HepG2 (cell line): ENCODE data around the gene PTGR2. TPM values are rescaled to one million over a fixed set of nuclear protein-coding genes. Genes with fewer than 3 reads are reported as not detected.

Experiments used
- ATAC-seq: fragments of 200-7000 bp; cut with Tn5 transposase; 3 replicates; pipeline ENCODE4 v1.9.1; 2020; ENCODE audit warnings: mild to moderate bottlenecking, moderate library complexity
- BruUV-seq: library from RNA; stranded (reverse); fragments of 400-500 nt; replicated peaks from 2 replicates; lab custom pipeline; 2021; lab: Mats Ljungman, UMichigan
- CTCF ChIA-PET: fragments of 300-600 bp; formaldehyde crosslinking; extraction: SDS; loops from one replicate; lab custom pipeline; 2021; ENCODE audit warnings: low total read pairs, inconsistent platforms, low intra/inter-chr PET ratio; lab: Yijun Ruan, JAX
- POLR2A ChIA-PET: fragments of 350-600 bp; sonication (Branson Sonifier 250); formaldehyde crosslinking; loops from one replicate; lab custom pipeline; 2020; ENCODE audit warnings: antibody characterized with exemption, inconsistent platforms; lab: Yijun Ruan, JAX
- DNase-seq: peaks from one replicate; pipeline ENCODE4 v3.0.0-alpha.2; 2015; ENCODE audit warnings: low spot score
- FAIRE-seq: peaks from 3 replicates; lab custom pipeline; 2011; peaks lifted over from hg19 to GRCh38; lab: Jason Lieb, UNC
- H2AFZ ChIP-seq: one replicate; pipeline ENCODE4 v1.6.1; 2011; ENCODE audit warnings: low read length, inconsistent platforms
- H3K27ac ChIP-seq: fragments of 300-600 bp; 3 replicates; pipeline ENCODE4 v1.8.0; 2011; ENCODE audit warnings: mixed run types, mild to moderate bottlenecking, mixed read lengths, low read length, inconsistent platforms; ENCODE audit not compliant: insufficient read depth; ENCODE audit errors: extremely low read length
- H3K27me3 ChIP-seq, 2 experiments: fragments of 200-600 bp in 1 of 2; 2 replicates in 1 of 2; 3 replicates in 1 of 2; pipeline versions ENCODE4 v1.6.0 to v1.8.0; 2011; ENCODE audit warnings: low read length in 2 of 2, mild to moderate bottlenecking in 2 of 2, moderate library complexity in 2 of 2, inconsistent platforms in 1 of 2; ENCODE audit not compliant: insufficient read depth in 2 of 2, control insufficient read depth in 1 of 2
- H3K36me3 ChIP-seq, 2 experiments: fragments of 200-600 bp in 1 of 2; replicated peaks in 1 of 2; 2 replicates in 1 of 2; 3 replicates in 1 of 2; pipeline versions ENCODE4 v1.5.1 to v1.8.0; 2011; ENCODE audit warnings: low read length in 2 of 2, inconsistent platforms in 1 of 2; ENCODE audit not compliant: insufficient read depth in 2 of 2, control insufficient read depth in 1 of 2
- H3K4me1 ChIP-seq: 2 replicates; pipeline ENCODE4 v1.5.1; 2012; ENCODE audit warnings: low read length, inconsistent platforms; ENCODE audit not compliant: insufficient read depth
- H3K4me2 ChIP-seq: 2 replicates; pipeline ENCODE4 v1.6.0; 2011; ENCODE audit warnings: low read depth, low read length, inconsistent platforms
- H3K4me3 ChIP-seq, 3 experiments: fragments of 200-600 bp in 1 of 3; sonication (generic), shearing (Covaris generic) in 1 of 3; replicated peaks in 1 of 3; 2 replicates each; pipeline ENCODE4 v1.5.1; 2011 to 2016; ENCODE audit warnings: low read length in 3 of 3, inconsistent platforms in 2 of 3, low read depth in 2 of 3, mild to moderate bottlenecking in 2 of 3, control low read depth in 1 of 3, mixed read lengths in 1 of 3; ENCODE audit not compliant: insufficient read depth in 1 of 3
- H3K79me2 ChIP-seq: one replicate; pipeline ENCODE4 v1.6.1; 2011; ENCODE audit warnings: low read length, inconsistent platforms; ENCODE audit not compliant: insufficient read depth
- H3K9ac ChIP-seq: 2 replicates; pipeline ENCODE4 v1.6.0; 2011; ENCODE audit warnings: mild to moderate bottlenecking, low read depth, low read length, inconsistent platforms; ENCODE audit not compliant: insufficient read depth
- H3K9me3 ChIP-seq: 2 replicates; pipeline ENCODE4 v1.5.1; 2012; ENCODE audit warnings: mild to moderate bottlenecking, low read length
- H4K20me1 ChIP-seq: 2 replicates; pipeline ENCODE4 v1.6.0; 2011; ENCODE audit warnings: inconsistent platforms, mild to moderate bottlenecking, low read length, moderate library complexity; ENCODE audit not compliant: insufficient read depth
- HDAC6 ChIP-seq: fragments of 200-600 bp; sonication (generic); IDR thresholded peaks from 2 replicates; pipeline ENCODE4 v1.7.0; 2017; ENCODE audit warnings: mild to moderate bottlenecking, antibody characterized with exemption, low read length, low read depth
- MEIS2 ChIP-seq: sonication (generic); formaldehyde crosslinking; IDR thresholded peaks from 2 replicates; pipeline ENCODE4 v1.9.0; 2021; ENCODE audit warnings: mild to moderate bottlenecking, missing genetic modification reagents
- THAP11 ChIP-seq: IDR thresholded peaks from 2 replicates; pipeline ENCODE4 v1.6.1; 2016; ENCODE audit warnings: missing biosample characterization, missing genetic modification reagents
- ZFP36L1 ChIP-seq: sonication (generic); formaldehyde crosslinking; IDR thresholded peaks from 2 replicates; pipeline ENCODE4 v1.8.0; 2022; ENCODE audit warnings: mild to moderate bottlenecking, missing genetic modification reagents, moderate library complexity
- ZNF468 ChIP-seq: sonication (generic); formaldehyde crosslinking; IDR thresholded peaks from 2 replicates; pipeline ENCODE4 v1.8.0; 2022; ENCODE audit warnings: mild to moderate bottlenecking, moderate library complexity, missing genetic modification reagents
- ZNF550 ChIP-seq: sonication (generic); formaldehyde crosslinking; IDR thresholded peaks from 2 replicates; pipeline ENCODE4 v1.4.0; 2020; ENCODE audit warnings: mild to moderate bottlenecking, missing genetic modification reagents, borderline replicate concordance
- ZNF607 ChIP-seq: sonication (generic); formaldehyde crosslinking; IDR thresholded peaks from 2 replicates; pipeline ENCODE4 v1.5.1; 2020; ENCODE audit warnings: missing genetic modification reagents, mild to moderate bottlenecking, borderline replicate concordance
- ZNF780A ChIP-seq: sonication (generic); formaldehyde crosslinking; IDR thresholded peaks from 2 replicates; pipeline ENCODE4 v1.8.0; 2022; ENCODE audit warnings: mild to moderate bottlenecking, missing genetic modification reagents, moderate library complexity
- WGBS: methylation state at CpG from one replicate; pipeline ENCODE4 v1.1.6; 2017; ENCODE audit warnings: low lambda C conversion rate; 5-methylcytosine and 5-hydroxymethylcytosine counted together
- in situ Hi-C: cut with HindIII; loops from 2 replicates; pipeline ENCODE4 v1.10.0; 2017; ENCODE audit warnings: low pct_unique_long_range_greater_than_20kb; ENCODE audit not compliant: extremely low pct_ligation_motif_present
- intact Hi-C: fragments of 100-400 bp; cut with micrococcal nuclease; formaldehyde crosslinking; loops from one replicate; pipeline ENCODE4 v1.10.0; 2022; ENCODE audit not compliant: unreplicated experiment
- polyA plus RNA-seq, 8 experiments: library from polyadenylated mRNA; depleted of rRNA in 3 of 8; stranded (reverse) in 7 of 8; unstranded in 1 of 8; fragments of >200 nt; fragmentation: Illumina TruSeq in 4 of 8; extraction: Trizol in 4 of 8; gene quantifications; 2 replicates each; pipeline versions ENCODE4 v1.2.1 to v1.2.3, GENCODE V29; 2011 to 2016; ENCODE audit warnings: low read depth in 4 of 8, missing spikeins in 1 of 8, mixed read lengths in 1 of 8; ENCODE audit not compliant: insufficient read depth in 1 of 8
- total RNA-seq, 5 experiments: library from RNA; depleted of rRNA; stranded (reverse); fragments of >200 nt; fragmentation: Illumina TruSeq; extraction: Trizol; gene quantifications; 2 replicates each; pipeline ENCODE4 v1.2.3, GENCODE V29; 2016; ENCODE audit warnings: low read depth in 1 of 5
- TF ChIP-seq, protein P1 (sequence below): sonication (generic); formaldehyde crosslinking; IDR thresholded peaks from 2 replicates; pipeline ENCODE4 v1.5.1; 2020; ENCODE audit warnings: missing genetic modification reagents, mild to moderate bottlenecking, borderline replicate concordance

PTGR2 gene
- total and polyA plus RNA-seq, 2 of the 13 experiments (the other 11 are each of a cell fraction or from before 2014, with no cell fraction given): 3.0 to 4.3 TPM

DNA sequence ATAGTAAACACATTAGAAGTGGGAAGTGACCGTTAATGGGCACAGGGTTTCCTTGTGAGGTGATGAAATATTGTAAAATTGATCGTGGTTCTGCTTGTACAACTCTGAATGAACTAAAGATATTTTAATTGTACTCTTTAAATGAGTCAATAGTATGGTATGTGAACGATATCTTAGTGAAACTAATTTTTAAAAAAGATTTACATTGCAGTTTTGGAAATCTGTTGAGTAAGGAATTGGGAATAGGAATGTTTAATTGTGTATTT, 36.8 kb downstream of the PTGR2 start:
- H3K27me3 ChIP-seq: no peaks in the 10 kb centered on the region
- in situ Hi-C loops: no loop called here
- FAIRE-seq: no peak
- no peak for DNase-seq
- H3K27ac ChIP-seq: peak overlapping the region; percentile 88
- H3K9ac ChIP-seq: peak overlapping the region; percentile 90
- H2AFZ ChIP-seq: no peak overlapping the region
- H3K4me2 ChIP-seq: peak overlapping the region; percentile 87
- H3K79me2 ChIP-seq: peaks cover 58% of the 10 kb centered on the region
- ATAC-seq: no peak
- H4K20me1 ChIP-seq: 0 out of 2 replicates have a peak, but pooled peaks cover 8% of the 10 kb centered on the region
- CTCF ChIA-PET: no interaction called here
- BruUV-seq: no TSS peak
- H3K4me1 ChIP-seq: peaks cover 35% of the 10 kb centered on the region
- POLR2A ChIA-PET: interaction anchor here (1.0 to 3.0 kb wide), 2 partner anchors 36 to 48 kb away, joined by 3 to 56 read pairs; partner anchors contain the start of gene PTGR2
- intact Hi-C loops: loop anchor here (5.0 kb wide), 1 partner anchor 51 kb away; no protein-coding TSS in a partner anchor
- peaks cover 2 to 9% of the 10 kb centered on the region in 2 experiments; a peak in 1 of 5 replicates for H3K36me3 ChIP-seq
- no peaks in the 10 kb centered on the region for H3K9me3 ChIP-seq
- peak overlapping the region; percentile 65 to 99 (median 90) for H3K4me3 ChIP-seq
- 14% methylated on average over 3 of the region's 3 CpGs for WGBS
- TF ChIP-seq HDAC6 (no peak), MEIS2 (CRISPR knock-in tag) (no peak), ZFP36L1 (CRISPR knock-in tag) (no peak), ZNF780A (CRISPR knock-in tag) (no peak)
- TF ChIP-seq, protein P1, sequence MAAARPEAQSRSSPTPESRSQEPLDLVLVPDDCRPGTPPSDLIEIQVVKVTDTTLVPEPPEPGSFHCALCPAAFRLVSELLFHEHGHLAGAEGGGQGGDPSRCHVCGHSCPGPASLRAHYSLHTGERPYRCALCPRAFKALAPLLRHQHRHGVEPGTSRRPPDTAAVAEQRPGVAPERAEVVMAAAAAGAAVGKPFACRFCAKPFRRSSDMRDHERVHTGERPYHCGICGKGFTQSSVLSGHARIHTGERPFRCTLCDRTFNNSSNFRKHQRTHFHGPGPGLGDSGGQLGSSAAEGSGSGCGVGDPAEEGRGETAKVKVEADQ (CRISPR knock-in tag): no peak

DNA sequence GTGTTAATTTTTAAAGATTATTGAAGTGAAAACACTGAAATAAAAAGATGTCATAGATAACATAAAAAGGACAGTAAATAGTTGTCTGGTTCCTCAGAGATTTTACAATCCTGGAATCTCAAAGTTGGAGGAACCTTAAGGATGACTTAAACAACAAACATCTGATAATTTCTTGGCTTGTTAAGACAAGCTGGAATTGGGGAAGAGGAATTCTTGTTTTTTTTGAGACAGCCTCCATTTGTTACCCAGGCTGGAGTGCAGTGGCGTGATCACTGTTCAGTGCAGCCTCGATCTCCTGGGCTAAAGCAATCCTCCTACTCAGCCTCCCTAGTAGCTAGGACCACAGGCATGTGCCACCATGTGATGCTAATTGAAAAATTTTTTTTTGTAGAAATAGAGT, 37.3 kb downstream of the PTGR2 start:
- WGBS: 92% methylated on average over 2 of the region's 2 CpGs
- CTCF ChIA-PET: no interaction called here
- BruUV-seq: no TSS peak
- TF ChIP-seq THAP11 (CRISPR knock-in tag) (no peak), ZNF468 (CRISPR knock-in tag) (no peak), ZNF607 (CRISPR knock-in tag) (no peak), ZNF550 (CRISPR knock-in tag) (no peak)

More for the DNA sequence above, 37.3 kb downstream of the PTGR2 start:
- H3K79me2 ChIP-seq: peaks cover 58% of the 10 kb centered on the region
- H3K9ac ChIP-seq: no peak overlapping the region
- H2AFZ ChIP-seq: no peak overlapping the region
- DNase-seq: no peak
- no peaks in the 10 kb centered on the region for H3K27me3 ChIP-seq
- FAIRE-seq: no peak
- 0 out of 2 replicates have a peak, but pooled peaks cover 8% of the 10 kb centered on the region for H4K20me1 ChIP-seq
- peak overlapping the region in 2 of 3 experiments; percentile 90 to 99; a peak in 2 of 6 replicates for H3K4me3 ChIP-seq
- no peaks in the 10 kb centered on the region for H3K9me3 ChIP-seq
- H3K4me2 ChIP-seq: peak overlapping the region; percentile 87
- peaks cover 35% of the 10 kb centered on the region for H3K4me1 ChIP-seq
- no peak overlapping the region for H3K27ac ChIP-seq
- in situ Hi-C loops: no loop called here
- intact Hi-C loops: loop anchor here (5.0 kb wide), 1 partner anchor 52 kb away; no protein-coding TSS in a partner anchor
- peaks cover 3 to 15% of the 10 kb centered on the region in 2 experiments; a peak in 4 of 5 replicates for H3K36me3 ChIP-seq
- no peak for ATAC-seq
- POLR2A ChIA-PET: no interaction called here
